Head of caudate nucleus (tissue), 42 donors: ENCODE data around the gene TSNAXIP1.
"Not testable (repeated sequence)": the region's sequence is repeated elsewhere in the genome, so short reads cannot be mapped to it uniquely, and the experiment has no call there.

Source experiments
- DNase-seq, 42 donors: peaks; one replicate each; pipeline versions ENCODE4 v3.0.0 to v3.0.0-alpha.2; 2020 to 2021; ENCODE audit warnings: mixed read lengths in 7 of 42
- intact Hi-C: fragments of 100-400 bp; cut with DNase I; formaldehyde crosslinking; loops from one replicate; pipeline ENCODE4 v1.15.0; 2022

TSNAXIP1 gene

GRCh38 chr16:67825119-67825518 is 18.4 kb downstream of the TSNAXIP1 start:
- DNase-seq, result no peak
- intact Hi-C loops, result no loop called here

GRCh38 chr16:67825906-67826305 is 19.2 kb downstream of the TSNAXIP1 start:
- intact Hi-C loops, result no loop called here

GRCh38 chr16:67828651-67829050 is 22.0 kb downstream of the TSNAXIP1 start:
- intact Hi-C loops, result no loop called here
- no peak for DNase-seq

More at GRCh38 chr16:67825906-67826305, 19.2 kb downstream of the TSNAXIP1 start:
- no peak for DNase-seq

- DNase-seq, result no peak
- intact Hi-C loops, result no loop called here
Observed at GRCh38 chr16:67833030-67833414, 26.3 kb downstream of the TSNAXIP1 start.

GRCh38 chr16:67833415-67834241 is 26.9 kb downstream of the TSNAXIP1 start:
- intact Hi-C loops, result no loop called here
- peak; percentile 92 to 98 (median 96) for DNase-seq

GRCh38 chr16:67834242-67834614 is 27.5 kb downstream of the TSNAXIP1 start:
- DNase-seq, result no peak
- intact Hi-C loops, result no loop called here

GRCh38 chr16:67837190-67837589 is 30.5 kb downstream of the TSNAXIP1 start:
- DNase-seq, intact Hi-C loops: not testable (repeated sequence)

GRCh38 chr16:67837811-67838210 is 31.1 kb downstream of the TSNAXIP1 start:
- peak in 12 of 42 donors; percentile 5 to 60 (median 44) for DNase-seq
- intact Hi-C loops, result no loop called here

GRCh38 chr16:67841198-67841815 is 34.6 kb downstream of the TSNAXIP1 start:
- intact Hi-C loops, result no loop called here
- no peak for DNase-seq

- DNase-seq, result peak; percentile 87 to 98 (median 94)
- intact Hi-C loops, result no loop called here
Observed at GRCh38 chr16:67841816-67842508, 35.3 kb downstream of the TSNAXIP1 start, which contains the start of gene THAP11. Gene THAP11 (plus strand): TSS chr16:67842320. CDS start chr16:67842555, 235 bp downstream.

GRCh38 chr16:67842509-67843342 is 36.0 kb downstream of the TSNAXIP1 start:
- DNase-seq, result peak; percentile 34 to 86 (median 72)
- intact Hi-C loops, result no loop called here

GRCh38 chr16:67843343-67843765 is 36.7 kb downstream of the TSNAXIP1 start:
- intact Hi-C loops, result no loop called here
- DNase-seq, result peak in 8 of 42 donors; percentile 4 to 46 (median 20)

GRCh38 chr16:67844497-67844896 is 37.8 kb downstream of the TSNAXIP1 start:
- intact Hi-C loops, result no loop called here
- no peak for DNase-seq

GRCh38 chr16:67845291-67846062 is 38.8 kb downstream of the TSNAXIP1 start:
- no peak for DNase-seq
- intact Hi-C loops, result loop anchor here (2.0 kb wide), 1 partner anchor 37 kb away; no protein-coding TSS in a partner anchor

GRCh38 chr16:67846063-67846319 is 39.3 kb downstream of the TSNAXIP1 start:
- intact Hi-C loops, result loop anchor here (2.0 kb wide), 1 partner anchor 37 kb away; no protein-coding TSS in a partner anchor

GRCh38 chr16:67846320-67847063 is 39.8 kb downstream of the TSNAXIP1 start, which contains the start of gene NUTF2:
Gene NUTF2 (plus strand): TSS chr16:67846933. CDS start chr16:67865131, 18,198 bp downstream.
- peak; percentile 86 to 98 (median 95) for DNase-seq
- intact Hi-C loops, result loop anchor here (2.0 kb wide), 1 partner anchor 36 kb away; no protein-coding TSS in a partner anchor

More at GRCh38 chr16:67846063-67846319, 39.3 kb downstream of the TSNAXIP1 start:
- DNase-seq, result no peak
